ENCODE results near the gene ARHGAP26.
A peak's percentile ranks its signal among the peaks of the same experiment; 100 is the strongest.

Gene ARHGAP26, protein sequence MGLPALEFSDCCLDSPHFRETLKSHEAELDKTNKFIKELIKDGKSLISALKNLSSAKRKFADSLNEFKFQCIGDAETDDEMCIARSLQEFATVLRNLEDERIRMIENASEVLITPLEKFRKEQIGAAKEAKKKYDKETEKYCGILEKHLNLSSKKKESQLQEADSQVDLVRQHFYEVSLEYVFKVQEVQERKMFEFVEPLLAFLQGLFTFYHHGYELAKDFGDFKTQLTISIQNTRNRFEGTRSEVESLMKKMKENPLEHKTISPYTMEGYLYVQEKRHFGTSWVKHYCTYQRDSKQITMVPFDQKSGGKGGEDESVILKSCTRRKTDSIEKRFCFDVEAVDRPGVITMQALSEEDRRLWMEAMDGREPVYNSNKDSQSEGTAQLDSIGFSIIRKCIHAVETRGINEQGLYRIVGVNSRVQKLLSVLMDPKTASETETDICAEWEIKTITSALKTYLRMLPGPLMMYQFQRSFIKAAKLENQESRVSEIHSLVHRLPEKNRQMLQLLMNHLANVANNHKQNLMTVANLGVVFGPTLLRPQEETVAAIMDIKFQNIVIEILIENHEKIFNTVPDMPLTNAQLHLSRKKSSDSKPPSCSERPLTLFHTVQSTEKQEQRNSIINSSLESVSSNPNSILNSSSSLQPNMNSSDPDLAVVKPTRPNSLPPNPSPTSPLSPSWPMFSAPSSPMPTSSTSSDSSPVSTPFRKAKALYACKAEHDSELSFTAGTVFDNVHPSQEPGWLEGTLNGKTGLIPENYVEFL

DNA sequence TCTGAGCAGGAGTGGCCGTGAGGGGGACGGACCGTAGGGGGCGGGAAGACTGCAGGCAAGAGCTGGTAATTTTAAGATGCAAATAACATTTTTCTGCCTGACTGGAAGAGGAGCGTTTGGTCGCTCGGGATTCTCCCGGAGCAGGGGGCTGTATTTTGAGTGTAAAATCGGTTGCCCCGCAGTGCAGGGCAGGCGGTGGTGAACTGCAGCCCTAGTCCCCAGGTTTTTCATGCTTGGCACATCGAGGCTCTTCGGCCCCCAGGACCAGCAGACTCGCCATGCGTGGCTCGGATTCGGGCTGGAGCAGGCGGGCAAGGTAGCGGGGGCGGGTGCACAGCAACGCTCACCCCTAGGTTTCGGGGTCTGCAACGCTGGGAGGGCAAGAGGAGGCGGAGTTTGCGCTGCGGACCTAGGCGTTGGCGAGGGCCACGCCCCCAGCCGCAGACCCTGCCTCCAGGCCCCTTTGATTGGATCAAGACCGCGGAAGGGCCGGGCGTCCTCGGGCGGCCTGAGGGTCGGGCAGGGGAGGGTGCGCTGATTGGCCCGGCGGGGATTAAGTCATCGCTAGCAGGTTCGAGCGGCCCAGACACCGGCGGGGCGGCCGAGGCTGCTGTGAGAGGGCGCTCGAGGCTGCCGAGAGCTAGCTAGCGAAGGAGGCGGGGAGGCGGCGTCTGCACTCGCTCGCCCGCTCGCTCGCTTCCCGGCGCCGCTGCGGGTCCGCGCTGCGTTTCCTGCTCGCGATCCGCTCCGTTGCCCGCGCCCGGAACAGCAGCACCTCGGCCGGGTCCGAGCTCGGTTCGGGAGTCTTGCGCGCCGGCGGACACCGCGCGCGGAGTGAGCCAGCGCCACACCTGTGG lies at the start of gene ARHGAP26:
Gene ARHGAP26, plus strand, starts transcription at position 585 of the 857 bp plus-strand sequence. CDS start 385 bp downstream, outside the sequence.
- peak; percentile 62 for DNase-seq

DNA sequence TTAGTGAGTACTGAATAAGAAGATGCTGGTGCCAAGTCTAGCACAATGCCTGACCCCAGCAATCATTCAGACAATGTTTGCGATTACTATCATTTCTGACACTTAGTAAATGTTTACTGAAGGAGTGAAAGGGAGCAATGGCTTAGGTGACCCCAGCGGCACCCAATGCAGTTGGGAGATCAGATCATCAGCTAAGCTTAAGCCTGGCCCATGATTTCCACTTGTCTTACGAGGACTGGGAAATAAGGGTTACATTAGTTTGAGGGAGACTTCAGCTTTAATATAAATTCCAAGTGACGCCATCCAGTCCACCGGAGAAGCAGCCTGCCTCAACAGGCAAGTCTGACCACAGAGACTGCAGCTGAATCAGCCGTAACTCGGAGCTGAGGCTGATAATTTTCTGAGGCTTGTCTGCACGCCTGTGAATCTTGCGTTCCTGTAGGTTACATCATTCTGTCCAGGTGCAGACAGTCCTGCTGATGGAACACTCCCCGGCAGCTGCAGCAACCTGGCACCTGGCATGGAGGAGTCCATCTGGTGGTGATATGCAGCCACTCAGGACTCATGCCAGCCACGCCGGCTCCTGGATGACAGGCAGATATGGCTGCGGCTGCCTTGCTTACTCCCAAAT lies 49.4 kb upstream of the ARHGAP26 start:
- DNase-seq: peak; percentile 76

DNA sequence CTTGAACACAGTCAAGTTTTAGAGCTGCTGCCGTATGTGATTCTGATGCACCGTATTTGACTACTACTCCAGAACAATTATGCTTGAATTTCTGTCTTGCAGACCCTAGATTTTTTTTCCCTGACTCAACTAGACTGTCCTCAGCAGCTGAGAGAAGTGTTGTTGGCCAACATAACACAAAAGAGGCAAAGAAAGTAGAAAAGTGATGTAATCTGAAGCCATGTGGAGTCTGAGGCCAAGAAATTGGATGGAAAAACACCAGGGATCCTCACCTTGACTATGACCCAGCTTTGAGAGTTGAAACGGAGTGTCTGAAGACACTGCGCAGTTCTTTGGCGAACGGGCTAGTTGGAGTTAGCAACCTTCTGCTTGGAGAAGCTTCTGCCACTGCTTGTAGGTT lies 48.0 kb upstream of the ARHGAP26 start:
- no peak for DNase-seq

DNA sequence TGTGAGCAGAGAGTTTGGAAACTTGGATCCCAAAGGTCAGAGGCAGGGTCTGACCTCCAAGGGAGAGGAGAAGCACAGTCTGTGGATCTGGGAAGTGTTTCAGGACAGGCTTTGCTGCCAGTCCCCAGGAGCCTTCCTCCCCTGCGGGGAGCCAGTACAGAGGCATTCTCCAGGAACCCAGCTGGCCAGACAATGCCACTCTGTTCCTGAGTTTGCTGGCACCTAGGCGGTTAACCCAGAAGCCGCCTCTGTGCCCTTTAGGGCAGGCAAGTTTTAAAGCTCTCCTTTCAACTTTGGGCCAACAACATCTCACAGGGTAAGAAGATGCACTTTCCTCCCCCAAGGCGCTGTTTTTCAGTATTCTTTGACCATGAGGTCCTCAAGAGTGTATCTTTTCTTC lies 47.3 kb upstream of the ARHGAP26 start:
- DNase-seq: no peak

DNA sequence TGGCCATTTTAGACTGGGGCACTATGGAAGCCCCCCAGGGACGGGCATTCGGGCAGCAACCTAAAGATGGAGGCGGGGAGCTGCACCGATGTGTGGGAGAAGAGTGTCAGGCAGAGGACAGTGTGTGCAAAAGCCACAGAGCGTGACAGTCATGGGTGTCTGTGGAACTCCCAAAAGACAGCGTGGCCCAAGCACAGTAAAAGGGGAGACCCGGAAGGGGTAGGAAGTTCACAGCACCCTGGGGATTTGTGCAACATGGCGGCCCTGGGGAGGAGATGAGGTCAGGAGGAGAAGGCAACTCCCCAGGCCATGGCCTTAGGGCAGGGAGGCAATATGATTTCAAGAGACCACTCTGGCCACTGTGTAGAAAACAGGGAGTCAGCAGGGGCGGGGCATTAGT lies 45.4 kb upstream of the ARHGAP26 start:
- DNase-seq: no peak

DNA sequence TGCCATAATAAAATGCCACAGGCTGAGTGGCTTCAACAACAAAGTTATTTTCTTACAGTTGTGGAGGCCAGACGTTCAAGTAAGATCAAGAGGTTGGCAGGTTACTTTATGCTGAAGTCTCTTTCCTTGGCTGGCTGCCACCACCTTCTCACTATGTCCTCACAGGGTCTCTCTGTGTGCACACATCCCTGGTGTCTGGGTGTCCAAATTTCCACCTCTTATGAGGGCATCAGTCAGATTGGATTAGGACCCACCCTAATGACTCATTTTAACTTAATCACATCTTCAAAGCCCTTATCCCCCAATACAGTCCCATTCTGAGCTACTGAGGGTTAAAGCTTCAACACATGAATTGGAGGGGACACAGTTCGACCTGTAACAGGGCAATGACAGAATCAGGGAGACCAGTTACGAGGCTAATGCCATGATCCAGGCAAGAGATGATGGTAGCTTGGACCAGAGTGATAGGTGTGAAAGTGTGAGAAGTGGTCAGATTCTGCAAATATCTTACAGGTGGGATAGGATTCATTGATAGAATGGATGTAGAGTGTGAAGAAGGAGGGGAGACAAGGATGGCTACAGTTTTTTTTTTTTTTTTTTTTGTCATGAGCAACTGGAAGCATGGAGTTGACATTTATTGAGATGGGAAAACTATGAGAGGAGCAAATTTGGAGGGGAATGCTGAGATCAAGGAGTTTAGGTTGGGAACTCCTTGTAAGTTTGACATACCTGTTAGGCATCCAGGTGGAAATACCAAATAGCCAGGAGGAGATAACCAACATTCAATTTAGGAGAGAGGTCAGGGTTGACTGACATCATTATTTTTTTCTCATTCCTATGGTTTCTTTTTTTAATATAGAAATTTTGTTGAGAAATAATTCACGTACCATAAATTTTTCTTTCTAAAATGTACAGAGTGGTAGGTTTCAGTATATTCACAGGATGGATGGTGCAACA lies 44.7 kb upstream of the ARHGAP26 start:
- no peak for DNase-seq

DNA sequence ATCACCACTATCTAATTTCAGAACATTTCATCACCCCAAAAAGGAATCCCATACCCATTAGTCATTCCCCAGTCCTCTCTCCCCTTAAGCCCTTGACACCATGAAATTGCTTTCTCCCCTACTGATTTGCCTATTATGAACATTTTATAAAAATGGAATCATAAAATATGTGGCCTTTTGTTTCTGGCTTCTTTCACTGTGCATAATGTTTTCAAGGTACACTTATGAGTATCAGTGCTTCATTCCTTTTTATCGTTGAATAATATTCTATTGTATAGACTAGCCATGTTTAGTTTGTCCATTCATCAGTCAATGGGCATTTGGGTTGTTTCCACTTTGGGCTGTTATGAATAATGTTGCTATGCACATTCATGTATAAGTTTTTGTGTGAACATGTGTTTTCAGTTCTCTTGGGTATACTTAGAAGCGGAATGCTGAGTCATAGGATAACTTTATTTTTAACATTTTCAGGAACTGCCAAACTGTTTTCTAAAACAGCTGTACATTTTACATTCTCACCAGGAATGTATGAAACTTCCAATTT lies 43.9 kb upstream of the ARHGAP26 start:
- DNase-seq: no peak

DNA sequence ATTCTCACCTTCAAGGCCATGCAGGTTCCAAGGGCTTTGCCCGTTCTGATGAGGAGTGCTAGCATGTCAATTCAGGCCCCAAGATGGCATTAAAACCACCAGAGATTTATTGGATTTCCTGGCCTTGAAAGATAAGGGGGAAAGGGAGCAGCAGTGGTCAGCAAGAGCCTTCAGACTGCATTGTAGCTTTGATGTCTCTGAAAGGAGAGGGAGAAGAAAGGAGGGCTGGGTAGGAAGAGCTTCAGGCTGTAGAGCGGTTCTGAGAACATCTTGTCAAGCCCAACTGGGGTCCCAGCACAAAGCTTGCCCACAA lies 42.5 kb upstream of the ARHGAP26 start:
- DNase-seq: no peak

DNA sequence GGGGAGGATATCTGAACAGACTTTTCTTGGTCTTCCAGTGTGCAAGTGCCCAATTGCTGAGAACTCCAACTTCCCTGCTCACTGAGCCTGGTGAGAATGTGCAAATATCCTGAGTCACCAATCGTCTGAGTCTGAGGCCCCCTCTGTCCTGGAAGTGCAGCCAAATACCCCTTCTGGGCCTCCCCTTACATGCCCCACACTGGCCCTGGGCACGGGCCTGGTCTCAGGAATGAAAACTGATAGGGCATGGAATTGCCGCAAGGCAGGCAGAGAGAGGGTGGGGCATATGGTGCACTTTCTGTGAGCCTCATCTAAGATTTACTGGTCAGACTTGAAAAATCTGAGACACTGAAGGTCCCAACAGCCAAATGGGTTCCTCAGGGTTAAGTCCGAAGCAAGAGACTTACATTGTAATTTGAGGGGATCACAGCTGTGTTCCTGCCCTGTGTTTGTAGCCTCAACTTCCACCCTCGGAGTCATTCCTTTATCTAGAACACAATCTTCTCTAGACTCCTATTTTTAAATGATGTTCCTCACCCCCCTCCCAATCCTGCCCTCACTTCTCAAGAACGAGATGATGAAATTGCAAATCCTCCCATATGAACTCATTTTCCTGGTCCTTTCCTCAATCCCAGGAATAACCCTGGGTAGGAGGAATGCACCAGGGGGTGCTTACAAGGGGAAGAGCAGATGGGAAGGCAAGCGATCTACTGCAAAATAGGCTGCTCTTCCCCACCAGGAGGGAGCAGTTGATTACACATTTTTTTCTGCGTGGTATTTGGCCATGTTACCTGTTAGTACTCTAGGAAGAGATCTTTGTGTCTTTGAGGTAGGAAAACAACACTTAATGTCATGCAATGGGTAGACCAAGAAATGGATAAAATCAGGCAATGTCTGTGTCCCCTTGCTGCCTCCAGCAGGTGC lies 34.6 kb upstream of the ARHGAP26 start:
- DNase-seq: no peak

DNA sequence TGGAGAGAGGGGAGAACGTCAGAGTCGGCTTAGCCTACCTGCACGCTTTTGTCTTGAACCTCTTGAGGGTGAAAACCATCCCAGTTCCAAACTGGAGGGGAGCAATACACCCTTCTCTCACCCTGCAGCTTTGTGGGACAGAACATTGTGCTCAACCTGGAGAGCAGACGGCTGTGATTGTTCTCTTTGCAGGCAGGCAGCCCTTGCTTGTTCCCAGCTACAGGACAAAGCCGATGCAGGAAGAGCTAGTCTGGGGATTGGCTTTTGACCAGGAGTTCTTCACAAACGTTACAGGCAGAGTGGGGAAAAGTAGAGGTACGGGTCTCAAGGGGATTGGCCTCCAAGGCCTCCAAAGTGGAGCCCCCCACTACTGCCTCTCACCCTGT lies 33.9 kb upstream of the ARHGAP26 start:
- DNase-seq: no peak

DNA sequence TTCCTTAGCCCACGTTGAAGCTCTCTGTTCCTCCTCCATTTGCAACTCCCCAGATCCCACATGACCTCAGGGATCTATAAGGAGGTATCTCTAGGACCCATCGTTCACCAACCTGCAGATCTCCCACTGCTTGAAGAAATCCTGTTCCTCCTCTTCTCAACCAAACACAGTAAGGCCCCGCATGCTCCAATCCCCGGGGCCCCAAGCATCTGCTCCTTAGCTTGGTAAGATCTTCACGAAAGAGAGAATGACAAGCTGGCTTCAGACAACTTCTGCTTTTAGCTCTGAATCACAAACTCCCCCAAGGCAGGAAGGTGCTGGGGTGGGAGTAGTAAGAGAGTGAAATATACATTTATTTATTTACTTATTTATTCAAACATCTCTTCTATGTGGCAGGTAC lies 33.0 kb upstream of the ARHGAP26 start:
- DNase-seq: no peak

DNA sequence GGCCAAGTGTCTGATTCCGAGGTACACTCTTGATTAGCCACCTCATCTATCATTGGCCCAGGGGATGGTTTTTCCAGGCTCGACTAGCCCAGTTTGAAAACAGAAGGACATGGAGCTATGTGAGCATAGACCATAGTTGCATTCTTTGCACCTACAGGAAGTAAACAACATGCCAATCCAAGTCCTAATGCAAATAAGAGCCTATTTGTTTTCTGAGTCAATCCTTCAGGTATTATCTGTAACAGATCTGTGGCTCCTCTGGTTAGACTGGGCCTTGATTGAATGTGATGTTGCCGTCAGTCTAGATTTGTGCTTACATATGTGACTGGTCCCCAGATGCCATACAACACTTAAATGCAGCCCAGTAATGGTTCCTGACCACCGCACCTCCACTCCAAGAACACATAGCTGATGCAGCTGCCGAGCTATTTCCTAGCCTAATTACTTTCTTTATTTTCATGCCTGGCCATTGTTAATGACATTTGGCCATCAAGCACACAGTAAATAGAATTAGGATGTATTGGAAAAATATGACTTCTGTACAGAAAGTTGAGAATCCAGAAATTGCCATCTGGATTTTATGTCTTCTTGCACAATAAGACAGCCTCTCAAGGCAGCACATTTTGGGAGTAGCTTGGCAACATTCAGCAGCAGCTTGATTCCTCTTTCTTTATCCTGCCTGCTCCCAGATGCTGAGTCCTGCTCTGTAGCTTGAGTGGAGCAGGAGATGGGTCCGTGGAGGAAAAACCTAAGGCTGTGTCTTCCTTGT lies 29.5 kb upstream of the ARHGAP26 start:
- no peak for DNase-seq

DNA sequence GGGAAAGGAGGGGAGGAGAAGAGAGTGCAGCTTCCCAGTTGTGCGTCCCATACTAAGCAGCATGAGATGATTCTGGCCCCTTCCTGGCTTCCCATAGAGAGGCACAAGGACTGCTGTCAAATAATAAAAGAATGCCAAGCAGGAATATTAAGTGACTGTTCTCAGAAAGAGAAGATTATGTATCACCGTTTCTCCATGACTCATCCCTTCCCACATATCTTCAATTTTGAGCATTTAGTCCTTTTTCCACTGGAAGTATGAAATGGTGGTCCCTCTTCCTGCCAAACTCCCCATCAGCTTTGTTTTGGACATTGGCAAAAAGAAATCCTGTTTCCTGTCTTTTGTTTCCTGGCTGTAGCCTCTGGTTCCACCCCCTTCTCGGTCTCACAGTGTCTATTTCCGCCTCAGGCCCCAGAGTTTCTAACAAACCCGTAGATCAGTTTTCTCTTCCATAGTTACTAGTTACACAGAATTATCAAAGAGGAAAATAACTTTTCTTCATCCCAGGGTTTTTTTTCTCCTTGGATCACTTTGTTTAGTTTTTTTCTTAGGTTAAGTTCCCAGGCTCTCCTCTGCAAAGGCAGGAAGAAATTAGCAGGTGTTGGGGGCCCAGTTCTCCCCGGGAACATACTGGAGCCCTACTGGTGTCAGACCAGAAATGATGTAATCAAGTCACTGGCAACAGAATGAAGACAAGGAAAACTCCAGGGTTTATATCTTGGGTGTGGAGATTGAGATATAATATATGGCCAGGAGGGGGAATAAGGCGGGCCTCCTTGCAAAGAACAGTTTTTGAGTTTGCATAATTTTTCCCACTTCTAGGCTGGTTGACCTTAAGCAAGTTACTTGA lies 26.4 kb upstream of the ARHGAP26 start:
- DNase-seq: no peak

DNA sequence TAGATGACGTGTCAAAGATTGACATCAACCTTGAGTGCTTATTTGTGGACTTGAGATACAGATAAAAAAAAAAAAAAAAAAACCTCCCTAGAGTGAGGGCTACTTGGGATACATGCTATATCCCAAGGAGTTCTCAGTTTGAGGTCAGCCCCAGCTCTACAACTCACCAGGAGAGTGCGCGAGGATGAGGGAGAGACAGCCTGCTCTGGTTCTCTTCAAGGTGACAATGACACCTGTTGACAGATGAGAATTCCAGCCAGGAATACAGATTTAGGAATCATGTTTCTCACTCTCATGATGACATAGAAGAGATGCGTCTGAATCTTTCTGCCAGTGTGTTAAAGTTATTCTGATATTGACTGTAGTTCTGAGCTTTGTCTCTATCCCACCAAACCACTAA lies 24.9 kb upstream of the ARHGAP26 start:
- DNase-seq: no peak

DNA sequence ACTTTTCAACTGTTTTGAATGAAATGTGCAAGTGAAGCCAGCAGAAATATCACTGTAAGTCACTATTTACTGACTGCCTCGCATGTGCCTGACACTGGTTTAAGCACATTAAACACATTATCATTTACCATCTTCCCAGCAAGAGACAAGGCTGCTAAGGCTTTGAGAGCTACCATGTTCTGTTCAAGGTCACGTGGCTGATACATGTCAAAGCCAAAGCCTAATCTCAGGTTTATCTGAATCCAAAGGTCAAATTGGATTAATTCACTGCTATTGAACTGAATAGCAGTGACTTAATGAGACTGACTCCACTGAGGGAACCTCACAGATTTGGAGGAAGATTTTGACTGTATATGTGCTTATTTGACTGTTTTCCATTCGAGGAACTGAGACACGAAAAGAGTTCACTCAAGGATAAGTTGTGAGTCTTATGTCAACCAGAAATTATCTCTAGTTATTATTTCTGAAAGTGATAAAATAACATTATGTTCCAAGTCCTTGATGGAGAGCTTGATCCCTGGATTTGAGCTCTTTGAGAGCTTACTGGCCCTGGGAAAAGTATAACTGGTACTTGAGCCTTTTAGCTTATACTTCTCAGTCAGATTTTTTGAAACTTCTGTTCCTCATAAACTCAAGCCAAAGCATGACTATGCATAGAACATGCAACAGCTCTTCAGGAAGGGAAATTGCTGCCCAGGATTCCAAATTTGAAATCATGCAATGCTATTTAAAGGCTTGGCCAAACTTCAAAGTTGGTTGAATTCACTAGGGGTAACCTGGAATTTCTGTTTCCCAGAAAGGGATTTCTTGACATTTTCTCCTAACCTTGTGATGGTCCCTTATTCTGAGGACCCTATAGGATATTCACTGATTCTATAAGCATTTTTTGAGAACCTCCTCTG lies 23.4 kb upstream of the ARHGAP26 start:
- DNase-seq: no peak

DNA sequence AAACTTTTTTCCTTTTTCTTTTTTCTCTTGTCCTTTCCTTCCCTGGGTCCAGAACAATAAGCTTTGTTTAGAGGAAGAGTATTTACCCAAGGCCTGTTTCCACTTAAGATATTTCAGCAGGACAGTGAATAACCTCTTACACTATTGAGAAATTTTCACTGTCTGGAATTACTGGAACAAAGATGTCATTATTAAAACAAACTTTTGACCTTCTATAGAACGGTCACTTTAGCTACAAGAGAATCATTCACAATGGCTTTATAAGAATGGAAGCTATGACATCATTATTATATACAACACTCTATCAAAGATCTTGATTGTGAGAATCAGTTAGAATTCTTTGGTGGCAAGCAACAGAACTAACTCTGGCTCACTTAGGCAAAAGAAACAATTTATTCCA lies 22.0 kb upstream of the ARHGAP26 start:
- no peak for DNase-seq

DNA sequence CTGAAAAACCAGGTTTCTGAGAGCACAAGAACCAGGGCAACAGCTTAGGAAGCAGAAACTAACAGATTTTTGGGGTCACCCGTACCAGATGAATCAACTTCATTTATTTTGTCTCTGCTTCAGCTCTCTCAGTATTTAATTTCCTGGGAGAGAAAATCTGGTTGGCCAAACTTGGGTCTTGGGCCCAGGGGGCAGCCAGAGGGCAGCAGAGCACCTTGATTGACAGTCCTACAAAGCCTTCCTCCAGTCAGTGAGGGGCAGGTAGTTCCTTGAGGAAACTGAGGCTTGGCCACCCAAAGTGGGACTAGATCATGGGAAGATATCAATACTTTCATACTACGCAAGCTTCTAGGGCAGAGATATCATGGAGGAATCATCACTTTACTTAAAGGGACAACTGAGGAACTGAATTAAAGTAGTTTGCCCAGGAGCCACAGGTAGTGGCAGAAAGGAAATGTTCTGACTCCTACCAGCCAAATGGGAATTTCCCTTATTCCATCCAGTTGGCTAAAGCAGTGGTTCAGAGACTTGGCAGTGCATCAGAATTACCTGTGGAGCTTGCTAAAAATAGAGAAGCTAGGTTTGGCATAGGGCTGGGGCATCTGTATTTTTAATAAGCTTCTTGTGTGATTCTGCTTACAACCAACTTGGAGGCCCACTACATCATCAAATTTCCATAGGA lies 21.5 kb upstream of the ARHGAP26 start:
- DNase-seq: no peak
